Right lobe of liver (tissue), 6 donors: ENCODE results near the gene CDK4. TPM values are rescaled to one million over a fixed set of nuclear protein-coding genes. Genes with fewer than 3 reads are reported as not detected.

Source experiments
- ATAC-seq, 4 donors: fragments of 200-7000 bp; cut with Tn5 transposase; one replicate each; pipeline ENCODE4 v1.9.1; 2020; ENCODE audit warnings: mild to moderate bottlenecking in 4 of 4, moderate library complexity in 4 of 4
- DNase-seq, 3 donors: peaks; one replicate each; pipeline ENCODE4 v3.0.0-alpha.2; 2020
- H3K27ac ChIP-seq, 3 donors: fragments of 200-600 bp; one replicate each; pipeline ENCODE4 v1.8.0; 2022
- H3K27me3 ChIP-seq, 2 donors: fragments of 200-600 bp; one replicate each; pipeline ENCODE4 v1.8.0; 2022
- H3K36me3 ChIP-seq, 4 donors: fragments of 200-600 bp; sonication (generic) in 1 of 4; one replicate each; pipeline versions ENCODE4 v1.5.1 to v1.8.0; 2017 to 2022; ENCODE audit warnings: control low read depth in 1 of 4
- H3K4me1 ChIP-seq, 4 donors: fragments of 200-600 bp; sonication (generic) in 1 of 4; one replicate each; pipeline versions ENCODE4 v1.5.1 to v1.8.0; 2017 to 2022; ENCODE audit warnings: control low read depth in 1 of 4
- H3K4me3 ChIP-seq, 3 donors: fragments of 200-600 bp; one replicate each; pipeline ENCODE4 v1.8.0; 2022
- H3K9me3 ChIP-seq, 4 donors: fragments of 200-600 bp; sonication (generic) in 1 of 4; one replicate each; pipeline versions ENCODE4 v1.5.1 to v1.8.0; 2017 to 2022; ENCODE audit warnings: control low read depth in 1 of 4
- CTCF ChIP-seq, 4 donors: fragments of 200-600 bp in 3 of 4; fragments of 450-650 bp in 1 of 4; IDR thresholded peaks; one replicate each; pipeline versions ENCODE4 v1.5.1 to v1.8.0; 2016 to 2022; ENCODE audit warnings: antibody characterized with exemption in 4 of 4, mild to moderate bottlenecking in 2 of 4
- POLR2A ChIP-seq: fragments of 450-650 bp; IDR thresholded peaks from one replicate; pipeline ENCODE4 v1.6.1; 2017; ENCODE audit warnings: antibody characterized with exemption, mild to moderate bottlenecking
- WGBS: methylation state at CpG from one replicate; pipeline ENCODE4 v1.1.6; 2018; ENCODE audit warnings: low coverage, low lambda C conversion rate; ENCODE audit not compliant: insufficient coverage; ENCODE audit errors: missing lambda C conversion rate; 5-methylcytosine and 5-hydroxymethylcytosine counted together
- intact Hi-C, 2 donors: fragments of 100-400 bp; cut with DNase I; formaldehyde crosslinking; loops; one replicate each; pipeline versions ENCODE4 v1.11.2 to v1.14.1; 2022
- total RNA-seq, 6 experiments: library from RNA; depleted of rRNA in 2 of 6; stranded (reverse); fragments of >200 nt in 2 of 6; fragmentation: NEBNext Ultra II Directional in 3 of 6; extraction: Animal tissue kit (Norgen Biotek cat#: 25700) in 3 of 6; gene quantifications; one replicate each; pipeline versions ENCODE4 v1.1.0 to v1.2.4, GENCODE V29; 2016 to 2023
- donor health status: DM: no; HTN: yes; CAD: no.
- donor health status: DM: no; HTN: no; CAD: no.
- donor health status: DM: no; HTN: no; CAD: no.
- donor health status: DM: no; HTN: yes; CAD: no.
- donor health status: DM: no; HTN: yes; CAD: no.

The CDK4 gene
- total RNA-seq, 6 experiments from 2014 or later = 23.3 to 47.3 (median 31.8) TPM

GRCh38 chr12:57735952-57736740, 16.0 kb downstream of the CDK4 start:
- intact Hi-C loops = no loop called here
- ATAC-seq = peak; percentile 37 to 51 (median 42)
- peak in 1 of 3 donors; percentile 53 for DNase-seq
- 32% methylated on average over 20 of the region's 49 CpGs for WGBS
- no peak overlapping the region for H3K27ac ChIP-seq
- peaks cover 0 to 26% of the 10 kb centered on the region in 2 donors for H3K27me3 ChIP-seq
- TF ChIP-seq POLR2A (no peak), CTCF (IDR thresholded peaks at IDR 0.05) (peak in 2 of 4 donors; percentile 11 to 21)
- H3K9me3 ChIP-seq = no peaks in the 10 kb centered on the region
- no peaks in the 10 kb centered on the region for H3K36me3 ChIP-seq
- H3K4me1 ChIP-seq = peaks cover 0 to 18% (median 6%) of the 10 kb centered on the region in 4 donors
- H3K4me3 ChIP-seq = no peak overlapping the region

- no peak overlapping the region for H3K27ac ChIP-seq
- TF ChIP-seq CTCF (IDR thresholded peaks at IDR 0.05) (no peak), POLR2A (no peak)
- no peaks in the 10 kb centered on the region for H3K36me3 ChIP-seq
- no peak for DNase-seq
- intact Hi-C loops = no loop called here
- peak; percentile 27 to 75 (median 46) for ATAC-seq
- no peak overlapping the region for H3K4me3 ChIP-seq
- WGBS = 9% methylated on average over 4 of the region's 8 CpGs
- peaks cover 0 to 26% of the 10 kb centered on the region in 2 donors for H3K27me3 ChIP-seq
- no peaks in the 10 kb centered on the region for H3K9me3 ChIP-seq
- peaks cover 0 to 18% (median 6%) of the 10 kb centered on the region in 4 donors for H3K4me1 ChIP-seq
Observed at GRCh38 chr12:57735198-57735855, 16.8 kb downstream of the CDK4 start.

- intact Hi-C loops = no loop called here
- ATAC-seq = no peak
- H3K27ac ChIP-seq = no peak overlapping the region
- H3K4me3 ChIP-seq = no peak overlapping the region
- H3K27me3 ChIP-seq = peaks cover 0 to 26% of the 10 kb centered on the region in 2 donors
- H3K9me3 ChIP-seq = no peaks in the 10 kb centered on the region
- H3K36me3 ChIP-seq = no peaks in the 10 kb centered on the region
- WGBS = 67% methylated on average over 2 of the region's 4 CpGs
- DNase-seq = no peak
- peaks cover 0 to 18% (median 6%) of the 10 kb centered on the region in 4 donors for H3K4me1 ChIP-seq
- TF ChIP-seq POLR2A = no peak
- TF ChIP-seq CTCF (IDR thresholded peaks at IDR 0.05) = no peak
Observed at GRCh38 chr12:57734591-57734990, 17.5 kb downstream of the CDK4 start.

- Histone ChIP-seq H3K4me3 (no peak overlapping the region), H3K9me3 (no peaks in the 10 kb centered on the region), H3K36me3 (no peaks in the 10 kb centered on the region), H3K27ac (no peak overlapping the region), H3K4me1 (peaks cover 0 to 18% (median 6%) of the 10 kb centered on the region in 4 donors), H3K27me3 (peaks cover 0 to 26% of the 10 kb centered on the region in 2 donors)
- 100% methylated on average over 2 of the region's 6 CpGs for WGBS
- intact Hi-C loops = no loop called here
- ATAC-seq (no peak), DNase-seq (no peak)
- TF ChIP-seq POLR2A (no peak), CTCF (IDR thresholded peaks at IDR 0.05) (no peak)
Observed at GRCh38 chr12:57733928-57734327, 18.2 kb downstream of the CDK4 start.
